GM18519 (cell line): Measurements from ENCODE around the gene C17orf75.

ENCODE experiments used
- ATAC-seq: cut with Tn5 transposase; IDR thresholded peaks from one replicate; pipeline ENCODE4 v1.9.1; 2021; ENCODE audit warnings: mild to moderate bottlenecking, moderate library complexity; ENCODE audit not compliant: unreplicated experiment, low FRiP score

C17orf75 gene

DNA sequence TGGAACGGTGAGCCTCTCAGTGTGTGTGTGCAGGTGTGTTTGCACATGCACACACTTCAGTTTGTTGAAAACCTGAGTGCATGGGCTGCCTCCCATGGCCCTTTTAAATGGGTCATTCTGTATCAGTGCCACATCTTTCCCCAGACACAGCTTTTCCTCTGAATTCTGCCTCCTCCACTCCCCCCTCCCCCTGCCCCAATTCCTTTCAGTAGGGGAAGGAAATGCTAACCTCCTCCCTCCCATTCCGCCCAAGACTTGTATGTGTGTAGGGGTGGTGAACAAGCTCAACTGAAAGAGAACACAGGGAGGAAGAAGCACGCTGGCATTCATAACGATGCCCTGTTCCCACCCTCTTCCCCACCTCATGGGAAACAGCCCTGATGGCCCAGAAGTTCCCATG lies 34.3 kb downstream of the C17orf75 start:
- no peak for ATAC-seq

- ATAC-seq = no peak
These were observed 36.9 kb downstream of the C17orf75 start for GRCh38 chr17:32305049-32305448.

DNA sequence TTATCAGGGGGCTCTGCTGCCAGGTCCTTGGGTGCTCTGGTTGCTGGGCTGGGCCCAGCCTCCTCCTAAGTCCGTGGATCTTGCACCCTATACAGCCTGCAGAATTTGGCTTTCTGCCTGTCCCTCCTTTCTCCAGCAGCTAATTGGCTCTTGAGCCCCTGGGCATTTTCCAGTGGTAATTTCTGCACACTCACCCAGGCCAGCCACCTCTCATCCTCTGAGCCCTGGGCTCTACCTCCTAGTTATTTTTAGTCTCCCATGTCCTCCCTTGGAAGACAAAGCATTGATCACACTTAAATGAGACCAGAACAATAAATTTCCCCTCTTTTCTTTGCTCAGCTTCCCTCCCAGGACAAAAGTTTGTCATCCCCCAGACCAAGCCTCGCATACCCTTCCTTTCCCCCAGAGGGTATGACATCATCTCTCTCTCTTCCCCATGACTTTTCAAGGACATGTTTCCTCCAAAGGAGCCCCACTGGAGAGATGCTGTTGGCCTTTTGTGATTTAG lies 38.1 kb downstream of the C17orf75 start:
- ATAC-seq = no peak

DNA sequence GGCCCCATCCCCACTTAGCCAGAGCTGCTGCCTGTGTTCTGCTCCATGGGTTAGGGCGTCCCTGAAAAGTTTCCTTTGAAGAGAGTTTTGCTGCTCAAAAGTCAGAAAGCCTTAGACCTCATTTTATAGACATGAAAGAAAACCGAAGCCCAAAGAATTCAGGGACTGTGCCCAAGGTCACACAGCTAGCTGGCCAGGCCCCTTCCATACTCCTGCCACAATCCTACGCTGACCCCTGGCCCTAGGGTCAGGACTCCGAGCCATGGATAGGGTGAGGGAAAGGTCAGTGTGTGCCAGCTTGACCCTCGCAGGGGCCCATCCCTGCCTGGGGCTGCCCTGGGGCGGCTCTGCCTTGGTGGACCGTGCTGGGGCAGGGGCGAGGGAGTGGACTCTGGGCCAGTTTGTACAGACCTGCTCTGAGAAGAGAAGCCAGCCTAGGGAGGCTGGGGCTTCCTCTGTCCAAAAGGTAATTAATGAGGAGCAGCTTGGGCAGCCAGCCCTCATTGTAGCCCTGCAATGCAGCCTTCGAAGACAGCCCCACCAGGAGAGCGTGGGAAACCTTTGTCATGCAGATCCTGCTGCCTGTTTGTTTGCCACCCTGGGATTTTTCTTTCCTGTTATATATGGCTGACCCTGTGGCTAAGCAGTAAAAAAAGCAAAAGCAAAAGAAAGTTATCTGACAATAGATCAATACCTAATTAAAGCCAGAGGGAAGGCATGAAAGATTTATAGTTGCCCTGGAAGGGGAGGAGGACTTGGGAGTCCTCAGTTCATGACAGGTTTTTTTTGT lies 38.9 kb downstream of the C17orf75 start:
- ATAC-seq = no peak

DNA sequence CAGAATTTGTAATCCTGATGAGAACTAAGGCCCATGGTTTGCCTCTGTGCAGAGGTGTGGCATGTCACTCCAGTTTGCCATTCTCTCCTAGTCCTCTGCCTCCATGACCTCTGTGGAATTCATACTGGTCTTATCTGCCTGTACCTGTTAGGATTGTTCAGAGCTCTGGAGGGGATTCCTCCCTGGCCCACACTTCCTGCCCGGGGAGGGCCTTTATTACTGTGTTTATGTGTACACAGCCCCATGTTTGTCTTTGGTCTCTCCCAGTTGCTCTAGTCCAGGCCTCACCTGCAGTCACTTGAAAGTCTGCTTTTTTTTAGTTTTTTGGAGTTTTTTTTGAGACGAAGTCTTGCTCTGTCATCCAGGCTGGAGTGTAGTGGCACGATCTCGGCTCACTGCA lies 39.9 kb downstream of the C17orf75 start:
- ATAC-seq = no peak

DNA sequence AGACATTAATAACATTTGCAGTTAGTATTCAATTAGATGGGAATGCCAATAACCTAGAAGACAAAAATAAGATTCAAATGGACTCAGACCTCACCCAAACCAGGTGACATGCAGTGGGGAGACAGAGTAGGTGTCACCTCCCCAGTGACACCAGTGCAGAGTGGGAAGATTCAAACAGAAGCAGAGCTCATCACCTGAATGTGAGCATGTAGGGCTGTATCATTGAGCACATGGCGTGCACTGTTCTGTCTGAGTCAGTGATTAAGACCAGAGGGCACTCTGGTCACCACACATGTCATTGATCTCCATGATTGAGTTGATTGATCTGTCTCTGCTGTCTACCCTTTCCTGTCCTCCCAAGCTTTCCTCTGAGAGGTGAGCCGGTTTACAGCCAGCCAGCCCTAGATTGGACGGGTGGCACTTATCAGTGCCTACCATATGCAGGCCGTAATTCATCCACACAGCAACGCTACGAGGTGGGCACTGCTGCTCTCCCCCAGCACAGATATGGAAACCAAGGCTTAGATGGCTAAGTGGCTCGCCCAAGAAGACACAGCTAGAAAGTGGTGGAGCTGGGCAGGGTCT lies 42.3 kb downstream of the C17orf75 start:
- no peak for ATAC-seq

GRCh38 chr17:32298721-32299579 lies 43.0 kb downstream of the C17orf75 start:
- no peak for ATAC-seq

- ATAC-seq = no peak
These were observed 43.7 kb downstream of the C17orf75 start for GRCh38 chr17:32298298-32298697.

- no peak for ATAC-seq
These were observed 44.1 kb downstream of the C17orf75 start for GRCh38 chr17:32297860-32298259.

DNA sequence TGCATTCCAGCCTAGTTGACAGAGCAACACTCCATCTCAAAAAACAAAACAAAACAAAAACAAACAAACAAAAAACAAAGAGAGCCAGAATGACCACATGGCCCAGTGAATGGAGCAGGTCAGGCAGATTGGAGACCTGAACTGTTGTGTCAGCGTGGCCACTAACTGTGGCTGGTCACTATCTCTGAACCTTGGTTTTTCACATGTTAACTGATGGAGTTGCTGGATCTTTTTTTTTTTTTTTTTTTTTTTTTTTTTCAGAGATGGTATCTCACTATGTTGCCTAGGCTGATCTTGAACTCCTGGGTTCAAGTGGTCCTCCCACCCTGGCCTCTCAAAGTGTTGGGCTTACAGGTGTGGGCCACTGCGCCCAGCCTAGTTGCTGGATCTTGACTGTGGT lies 44.5 kb downstream of the C17orf75 start:
- no peak for ATAC-seq

- ATAC-seq = no peak
These were observed 49.9 kb downstream of the C17orf75 start for GRCh38 chr17:32292094-32292493.

- ATAC-seq = no peak
These were observed 52.4 kb downstream of the C17orf75 start for GRCh38 chr17:32289471-32290070.

DNA sequence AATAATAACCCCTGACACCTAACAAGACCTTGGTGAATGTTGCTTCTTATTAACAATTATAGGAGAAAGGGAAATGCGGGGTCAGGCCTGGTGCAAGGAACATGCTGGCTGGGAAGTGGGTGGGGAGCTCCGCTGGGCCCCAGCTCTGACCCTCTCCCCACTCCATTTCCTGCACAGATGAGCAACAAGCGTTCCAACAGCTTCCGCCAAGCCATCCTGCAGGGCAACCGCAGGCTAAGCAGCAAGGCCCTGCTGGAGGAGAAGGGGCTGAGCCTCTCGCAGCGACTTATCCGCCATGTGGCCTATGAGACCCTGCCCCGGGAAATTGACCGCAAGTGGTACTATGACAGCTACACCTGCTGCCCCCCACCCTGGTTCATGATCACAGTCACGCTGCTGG lies 53.4 kb downstream of the C17orf75 start:
- no peak for ATAC-seq

GRCh38 chr17:32287804-32288511 lies 54.0 kb downstream of the C17orf75 start:
- no peak for ATAC-seq

- no peak for ATAC-seq
These were observed 55.5 kb downstream of the C17orf75 start for GRCh38 chr17:32286518-32286900.

GRCh38 chr17:32285746-32286517 lies 56.0 kb downstream of the C17orf75 start:
- ATAC-seq = no peak

GRCh38 chr17:32285306-32285705 lies 56.7 kb downstream of the C17orf75 start:
- ATAC-seq = no peak

DNA sequence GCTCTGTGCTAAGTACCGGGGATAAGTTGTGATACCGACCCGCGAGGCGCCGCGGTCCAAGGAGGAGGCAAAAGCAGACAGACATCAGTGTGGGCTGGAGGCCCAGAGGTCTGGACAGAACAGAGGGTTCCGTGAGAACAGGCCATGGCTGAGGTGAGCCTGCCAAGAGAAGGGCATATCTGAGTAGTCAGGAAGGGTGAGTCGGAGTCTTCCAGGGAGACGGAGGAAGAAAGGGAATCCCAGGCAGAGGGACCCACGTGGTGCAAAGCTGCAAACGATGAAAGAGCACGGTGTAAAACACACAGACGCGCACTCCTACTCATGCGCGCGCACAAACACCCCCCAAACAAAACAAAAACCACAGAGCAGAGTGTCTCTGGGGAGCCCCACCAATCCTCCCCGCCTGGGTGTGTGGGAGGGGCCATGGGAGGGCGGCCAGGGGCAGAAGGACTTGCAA lies 58.2 kb downstream of the C17orf75 start:
- no peak for ATAC-seq

GRCh38 chr17:32281011-32281451 lies 60.9 kb downstream of the C17orf75 start:
- ATAC-seq = no peak
